HEK293 (cell line): Measurements from ENCODE around the gene F3.

Experiments used
- ATF2 ChIP-seq: fragments of 450-650 bp; formaldehyde crosslinking; IDR thresholded peaks from 2 replicates; pipeline ENCODE4 v1.5.1; 2016; ENCODE audit warnings: missing biosample characterization, missing genetic modification characterization, low read depth
- REST ChIP-seq: fragments of 450-650 bp; formaldehyde crosslinking; IDR thresholded peaks from 2 replicates; pipeline ENCODE4 v1.5.1; 2016; ENCODE audit warnings: missing biosample characterization, missing genetic modification characterization
- ZEB2 ChIP-seq: fragments of 450-650 bp; formaldehyde crosslinking; IDR thresholded peaks from 2 replicates; pipeline ENCODE4 v1.5.1; 2016; ENCODE audit warnings: missing biosample characterization, missing genetic modification characterization
- ZFP69B ChIP-seq: fragments of 450-650 bp; formaldehyde crosslinking; IDR thresholded peaks from 2 replicates; pipeline ENCODE4 v1.5.1; 2016; ENCODE audit warnings: missing biosample characterization, missing genetic modification characterization
- ZNF362 ChIP-seq: fragments of 450-650 bp; formaldehyde crosslinking; IDR thresholded peaks from 2 replicates; pipeline ENCODE4 v1.5.1; 2016; ENCODE audit warnings: missing biosample characterization, missing genetic modification characterization
- ZNF433 ChIP-seq: fragments of 450-650 bp; formaldehyde crosslinking; IDR thresholded peaks from 2 replicates; pipeline ENCODE4 v1.5.1; 2016; ENCODE audit warnings: missing biosample characterization, missing genetic modification characterization, low read depth
- ZNF510 ChIP-seq: fragments of 450-650 bp; formaldehyde crosslinking; IDR thresholded peaks from 2 replicates; pipeline ENCODE4 v1.5.1; 2018; ENCODE audit warnings: mild to moderate bottlenecking, missing genetic modification characterization, missing biosample characterization; ENCODE audit not compliant: insufficient replicate concordance
- ZNF530 ChIP-seq: fragments of 450-650 bp; formaldehyde crosslinking; IDR thresholded peaks from 2 replicates; pipeline ENCODE4 v1.5.1; 2016; ENCODE audit warnings: low read depth, missing biosample characterization, missing genetic modification characterization
- ZNF660 ChIP-seq: fragments of 450-650 bp; IDR thresholded peaks from 2 replicates; pipeline ENCODE4 v1.5.1; 2018; ENCODE audit warnings: missing biosample characterization, mild to moderate bottlenecking, missing genetic modification characterization
- TF ChIP-seq, protein P1 (sequence below): fragments of 450-650 bp; formaldehyde crosslinking; IDR thresholded peaks from 2 replicates; pipeline ENCODE4 v1.5.1; 2016; ENCODE audit warnings: missing biosample characterization, missing genetic modification characterization

- TF ChIP-seq REST (tag by site-specific recombination) = no peak
- TF ChIP-seq ZNF510 = no peak
- TF ChIP-seq ZNF362 (tag by site-specific recombination) = no peak
- no peak for TF ChIP-seq ZNF530
- TF ChIP-seq, protein P1, sequence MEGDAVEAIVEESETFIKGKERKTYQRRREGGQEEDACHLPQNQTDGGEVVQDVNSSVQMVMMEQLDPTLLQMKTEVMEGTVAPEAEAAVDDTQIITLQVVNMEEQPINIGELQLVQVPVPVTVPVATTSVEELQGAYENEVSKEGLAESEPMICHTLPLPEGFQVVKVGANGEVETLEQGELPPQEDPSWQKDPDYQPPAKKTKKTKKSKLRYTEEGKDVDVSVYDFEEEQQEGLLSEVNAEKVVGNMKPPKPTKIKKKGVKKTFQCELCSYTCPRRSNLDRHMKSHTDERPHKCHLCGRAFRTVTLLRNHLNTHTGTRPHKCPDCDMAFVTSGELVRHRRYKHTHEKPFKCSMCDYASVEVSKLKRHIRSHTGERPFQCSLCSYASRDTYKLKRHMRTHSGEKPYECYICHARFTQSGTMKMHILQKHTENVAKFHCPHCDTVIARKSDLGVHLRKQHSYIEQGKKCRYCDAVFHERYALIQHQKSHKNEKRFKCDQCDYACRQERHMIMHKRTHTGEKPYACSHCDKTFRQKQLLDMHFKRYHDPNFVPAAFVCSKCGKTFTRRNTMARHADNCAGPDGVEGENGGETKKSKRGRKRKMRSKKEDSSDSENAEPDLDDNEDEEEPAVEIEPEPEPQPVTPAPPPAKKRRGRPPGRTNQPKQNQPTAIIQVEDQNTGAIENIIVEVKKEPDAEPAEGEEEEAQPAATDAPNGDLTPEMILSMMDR (tag by site-specific recombination) = no peak
- no peak for TF ChIP-seq ZEB2 (tag by site-specific recombination)
- TF ChIP-seq ATF2 (tag by site-specific recombination) = no peak
- TF ChIP-seq ZNF660 (tag by site-specific recombination) = no peak
- no peak for TF ChIP-seq ZFP69B (tag by site-specific recombination)
- no peak for TF ChIP-seq ZNF433 (tag by site-specific recombination)
Observed at GRCh38 chr1:94504601-94505000, 37.0 kb downstream of the F3 start.
